Muscle of back (tissue), 11 donors: ENCODE data around the gene SLC7A6OS. TPM values are rescaled to one million over a fixed set of nuclear protein-coding genes. Genes with fewer than 3 reads are reported as not detected.
"Not testable (repeated sequence)": the region's sequence is repeated elsewhere in the genome, so short reads cannot be mapped to it uniquely, and the experiment has no call there.

Experiments
- DNase-seq, 3 donors: peaks; one replicate each; pipeline versions ENCODE4 v3.0.0 to v3.0.0-alpha.2; 2013
- polyA plus RNA-seq, 10 donors: library from polyadenylated mRNA; unstranded; fragments of 120-200 nt; gene quantifications; one replicate each; pipeline ENCODE4 v1.2.1, GENCODE V29; 2013; ENCODE audit not compliant: insufficient read length in 10 of 10

The SLC7A6OS gene
- polyA plus RNA-seq, 10 donors: 11.2 to 16.6 (median 14.2) TPM

- no peak for DNase-seq
Observed at GRCh38 chr16:68299571-68300453, 10.9 kb downstream of the SLC7A6OS start.

- DNase-seq: peak; percentile 33 to 53 (median 53)
Observed at GRCh38 chr16:68298907-68299561, 11.7 kb downstream of the SLC7A6OS start.

GRCh38 chr16:68298312-68298711 lies 12.4 kb downstream of the SLC7A6OS start:
- DNase-seq: no peak

- DNase-seq: no peak
Observed at GRCh38 chr16:68297908-68298307, 12.8 kb downstream of the SLC7A6OS start.

- no peak for DNase-seq
Observed at GRCh38 chr16:68296693-68297092, 14.1 kb downstream of the SLC7A6OS start.

GRCh38 chr16:68296291-68296690 lies 14.5 kb downstream of the SLC7A6OS start:
- DNase-seq: no peak

- no peak for DNase-seq
Observed at GRCh38 chr16:68292425-68292824, 18.3 kb downstream of the SLC7A6OS start.

GRCh38 chr16:68291227-68291626 lies 19.5 kb downstream of the SLC7A6OS start:
- DNase-seq: no peak

GRCh38 chr16:68290450-68290849 lies 20.3 kb downstream of the SLC7A6OS start:
- no peak for DNase-seq

GRCh38 chr16:68289621-68290329 lies 21.0 kb downstream of the SLC7A6OS start:
- DNase-seq: no peak

GRCh38 chr16:68289202-68289601 lies 21.5 kb downstream of the SLC7A6OS start:
- no peak for DNase-seq

- not testable (repeated sequence) for DNase-seq
Observed at GRCh38 chr16:68288796-68289195, 21.9 kb downstream of the SLC7A6OS start.

GRCh38 chr16:68288252-68288650 lies 22.5 kb downstream of the SLC7A6OS start:
- no peak for DNase-seq

- DNase-seq: no peak
Observed at GRCh38 chr16:68287276-68288251, 23.2 kb downstream of the SLC7A6OS start.

GRCh38 chr16:68286153-68287074 lies 24.3 kb downstream of the SLC7A6OS start:
- DNase-seq: no peak

- no peak for DNase-seq
Observed at GRCh38 chr16:68285683-68286082, 25.1 kb downstream of the SLC7A6OS start.

GRCh38 chr16:68284847-68285246 lies 25.9 kb downstream of the SLC7A6OS start:
- DNase-seq: peak in 1 of 3 donors; percentile 21

GRCh38 chr16:68283801-68284598 lies 26.7 kb downstream of the SLC7A6OS start:
- no peak for DNase-seq

- DNase-seq: no peak
Observed at GRCh38 chr16:68283346-68283745, 27.4 kb downstream of the SLC7A6OS start.
